ENCODE data around the gene SFXN4.
"Not testable (repeated sequence)": the region's sequence is repeated elsewhere in the genome, so short reads cannot be mapped to it uniquely, and the experiment has no call there.

Gene SFXN4

DNA sequence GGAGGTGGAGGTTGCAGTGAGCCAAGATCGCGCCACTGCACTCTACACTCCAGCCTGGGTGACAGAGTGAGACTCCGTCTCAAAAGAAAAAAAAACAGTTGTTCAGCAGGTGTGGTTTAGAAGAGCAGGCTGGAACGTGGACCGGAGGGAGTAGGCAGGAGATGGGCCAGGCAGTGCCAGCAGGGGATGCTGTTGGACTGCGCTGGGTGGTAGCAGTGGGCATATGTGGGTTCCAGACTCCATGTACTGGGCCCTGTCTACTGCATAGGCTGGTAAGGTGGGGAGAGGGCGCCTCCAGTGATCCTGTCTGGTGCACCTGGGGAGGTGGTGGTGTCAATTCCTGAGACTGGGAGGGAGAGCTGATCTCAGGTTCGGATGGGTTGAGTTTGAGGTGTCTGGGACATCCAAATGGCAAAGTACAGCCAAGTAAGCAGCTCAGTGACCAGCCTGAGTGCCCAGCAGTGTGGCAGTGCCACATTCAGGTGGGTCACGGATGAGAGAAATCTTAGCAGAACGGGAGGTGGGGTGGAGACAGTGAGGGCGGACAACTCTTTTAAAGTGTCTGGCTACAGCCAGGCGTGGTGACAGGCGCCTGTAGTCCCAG lies 25.9 kb downstream of the SFXN4 start:
- peak; percentile 81 for DNase-seq

- DNase-seq: peak; percentile 74
Observed at GRCh38 chr10:119138346-119139306, 26.9 kb downstream of the SFXN4 start.

DNA sequence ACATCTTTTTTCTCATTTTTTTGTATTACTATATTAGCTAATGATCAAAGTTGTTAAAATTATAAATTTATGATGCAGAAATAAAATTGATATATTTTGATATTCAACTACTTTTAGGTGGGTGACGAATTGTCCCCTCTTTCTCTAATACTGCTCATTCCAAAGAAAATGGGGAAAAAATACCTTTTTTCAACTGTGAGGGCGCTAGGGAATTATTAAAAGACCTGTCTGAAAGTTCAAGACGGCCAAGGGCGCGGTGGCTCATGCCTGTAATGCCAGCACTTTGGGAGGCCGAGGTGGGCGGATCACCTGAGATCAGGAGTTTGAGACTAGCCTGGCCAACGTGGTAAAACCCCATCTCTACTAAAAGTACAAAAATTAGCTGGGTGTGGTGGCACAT lies 27.6 kb downstream of the SFXN4 start:
- peak; percentile 35 for DNase-seq

- no peak for DNase-seq
Observed at GRCh38 chr10:119136084-119136483, 29.4 kb downstream of the SFXN4 start.

GRCh38 chr10:119135513-119135881 lies 30.0 kb downstream of the SFXN4 start:
- peak; percentile 88 for DNase-seq

DNA sequence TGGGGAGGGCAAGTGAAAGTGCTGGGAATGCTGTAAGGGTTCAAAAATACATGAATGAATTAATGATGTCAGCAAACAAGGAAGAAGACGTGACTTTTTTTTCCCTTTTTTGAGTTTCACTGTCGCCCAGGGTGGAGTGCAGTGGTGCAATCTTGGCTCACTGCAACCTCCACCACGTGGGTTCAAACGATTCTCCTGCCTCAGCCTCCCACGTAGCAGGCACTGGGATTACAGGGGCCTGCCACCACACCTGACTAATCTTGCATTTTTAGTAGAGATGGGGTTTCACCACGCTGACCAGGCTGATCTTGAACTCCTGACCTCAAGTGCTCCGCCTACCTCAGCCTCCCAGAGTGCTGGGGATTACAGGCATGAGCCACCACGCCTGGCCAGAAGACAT lies 31.6 kb downstream of the SFXN4 start:
- DNase-seq: peak; percentile 27

DNA sequence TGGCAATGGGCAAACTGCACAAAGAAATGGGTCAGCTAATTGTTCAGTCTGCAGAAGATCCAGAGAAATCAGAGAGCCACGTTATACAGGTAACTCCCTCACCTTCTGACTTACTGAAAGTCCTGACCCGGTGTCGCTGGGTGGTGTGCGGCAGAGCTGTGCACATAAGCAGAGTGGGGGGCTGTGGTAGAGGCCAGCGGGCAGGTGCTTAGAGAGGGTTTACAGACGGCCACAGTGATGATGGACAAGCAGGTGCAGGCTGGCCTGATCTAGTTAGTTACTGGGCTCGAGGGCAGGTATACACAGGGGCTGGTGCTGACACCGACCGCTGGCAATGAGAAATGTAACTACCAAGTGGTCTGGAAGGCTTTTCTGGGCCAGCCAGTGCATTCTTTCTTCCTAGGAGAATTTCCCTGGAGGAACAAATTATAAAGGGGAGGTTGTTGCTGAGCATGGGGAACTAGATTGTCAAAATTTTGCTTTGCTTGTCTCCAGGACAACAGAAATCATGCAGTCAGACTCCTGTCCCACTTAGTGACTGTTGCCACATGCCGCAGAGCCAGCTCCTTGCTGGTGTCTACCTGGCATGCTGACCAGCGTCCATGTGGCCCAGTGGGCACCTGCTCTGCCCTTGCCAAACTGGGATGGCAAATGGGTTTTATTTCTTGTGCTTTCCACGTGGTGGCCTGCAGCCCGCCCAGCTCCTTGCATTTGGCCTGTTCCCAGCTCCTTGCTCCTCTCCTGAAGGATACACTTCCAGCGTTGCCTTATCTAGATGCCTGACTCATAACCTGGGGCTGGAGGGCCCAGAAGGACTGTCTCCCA lies 32.8 kb downstream of the SFXN4 start:
- no peak for DNase-seq

DNA sequence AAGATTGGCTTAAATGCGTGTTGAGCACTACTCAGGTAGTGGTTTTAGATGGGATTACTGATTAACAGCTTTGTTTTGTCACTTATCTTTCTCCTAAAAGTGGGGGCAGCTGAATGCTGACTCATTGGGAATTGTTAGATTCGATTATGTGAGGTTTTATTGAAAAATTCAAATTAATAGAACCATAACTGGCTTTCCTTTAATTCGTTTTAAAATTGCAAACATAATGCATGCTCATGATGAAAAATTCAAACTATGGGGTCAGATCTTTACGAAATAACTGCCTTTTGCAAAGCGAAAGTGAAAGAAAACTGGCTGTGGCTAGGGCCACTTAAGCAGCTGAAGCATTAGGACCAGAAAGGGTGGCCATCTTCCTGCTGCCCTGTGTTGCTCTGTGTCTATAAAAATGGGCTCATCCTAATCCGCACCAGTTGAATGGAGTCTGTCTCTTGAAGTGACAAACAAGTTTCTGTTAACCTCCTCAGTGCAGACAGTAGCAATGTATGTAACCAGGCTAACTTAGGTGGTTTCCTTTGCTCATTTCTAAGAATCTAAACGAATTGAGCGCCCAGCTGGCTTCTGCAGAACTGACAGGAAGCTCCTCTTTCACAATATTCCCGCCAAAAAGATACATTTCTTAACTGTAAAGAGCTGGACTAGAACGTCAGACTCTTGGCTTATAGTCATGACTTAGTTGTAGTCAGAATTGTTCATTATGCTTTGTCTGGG lies 33.8 kb downstream of the SFXN4 start:
- peak; percentile 94 for DNase-seq

GRCh38 chr10:119129721-119130120 lies 35.8 kb downstream of the SFXN4 start:
- DNase-seq: no peak

DNA sequence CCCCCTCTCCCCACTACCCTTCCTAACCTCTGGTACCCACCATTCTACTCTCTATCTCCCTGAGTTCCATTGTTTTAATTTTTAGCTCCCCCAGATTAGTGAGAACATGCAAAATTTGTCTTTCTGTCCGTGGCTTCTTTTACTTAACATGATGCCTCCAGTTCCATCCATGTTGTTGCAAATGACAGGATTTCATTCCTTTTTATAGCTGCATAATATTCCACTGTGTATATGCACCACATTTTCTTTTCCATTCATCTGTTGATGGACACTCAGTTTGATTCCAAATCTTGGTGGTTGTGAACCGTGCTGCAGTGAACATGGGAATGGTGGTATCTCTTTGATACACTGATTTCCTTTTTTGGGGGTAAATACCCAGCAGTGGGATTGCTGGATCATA lies 39.6 kb downstream of the SFXN4 start:
- DNase-seq: no peak

DNA sequence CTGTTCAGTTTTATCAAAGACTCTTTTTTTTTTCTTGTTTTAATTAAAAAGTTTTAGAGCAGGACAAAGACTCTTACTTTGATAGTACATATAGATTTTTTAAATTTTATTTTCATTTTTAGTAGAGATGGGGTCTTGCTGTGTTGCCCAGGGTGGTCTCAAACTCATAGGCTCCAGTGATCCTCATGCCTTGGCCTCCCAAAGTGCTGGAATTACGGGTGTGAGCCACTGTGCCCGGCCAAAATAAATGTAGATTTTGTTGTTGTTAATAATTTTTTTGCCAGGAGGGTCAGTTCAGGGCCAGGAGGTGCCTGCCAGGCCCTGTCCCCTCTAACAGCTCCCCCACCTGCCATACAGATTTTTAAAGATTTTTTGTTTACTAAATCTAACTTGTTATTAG lies 44.6 kb downstream of the SFXN4 start:
- DNase-seq: no peak

DNA sequence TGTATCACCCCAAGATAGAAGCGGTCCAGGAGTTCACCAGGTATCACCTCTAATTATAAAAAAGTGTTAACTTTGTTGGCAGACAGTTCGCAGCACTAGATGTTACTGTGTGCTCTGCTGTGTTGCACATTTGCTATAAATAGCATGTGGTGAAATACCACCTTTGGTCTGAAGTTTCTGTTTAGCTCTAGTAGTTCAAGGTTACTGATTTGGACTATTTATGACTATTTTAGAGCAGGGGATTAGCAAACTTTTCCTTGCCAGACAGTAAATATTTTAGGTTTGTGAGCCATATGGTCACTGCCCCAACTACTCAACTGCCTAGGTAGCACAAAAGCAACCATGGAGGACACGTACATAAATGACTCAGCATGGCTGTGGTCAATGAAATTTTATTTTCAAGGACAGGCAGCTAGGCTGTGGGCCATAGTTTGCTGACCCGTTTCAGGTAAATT lies 45.1 kb downstream of the SFXN4 start:
- no peak for DNase-seq

- DNase-seq: no peak
Observed at GRCh38 chr10:119119400-119119799, 46.1 kb downstream of the SFXN4 start.

GRCh38 chr10:119118231-119118630 lies 47.3 kb downstream of the SFXN4 start:
- no peak for DNase-seq

DNA sequence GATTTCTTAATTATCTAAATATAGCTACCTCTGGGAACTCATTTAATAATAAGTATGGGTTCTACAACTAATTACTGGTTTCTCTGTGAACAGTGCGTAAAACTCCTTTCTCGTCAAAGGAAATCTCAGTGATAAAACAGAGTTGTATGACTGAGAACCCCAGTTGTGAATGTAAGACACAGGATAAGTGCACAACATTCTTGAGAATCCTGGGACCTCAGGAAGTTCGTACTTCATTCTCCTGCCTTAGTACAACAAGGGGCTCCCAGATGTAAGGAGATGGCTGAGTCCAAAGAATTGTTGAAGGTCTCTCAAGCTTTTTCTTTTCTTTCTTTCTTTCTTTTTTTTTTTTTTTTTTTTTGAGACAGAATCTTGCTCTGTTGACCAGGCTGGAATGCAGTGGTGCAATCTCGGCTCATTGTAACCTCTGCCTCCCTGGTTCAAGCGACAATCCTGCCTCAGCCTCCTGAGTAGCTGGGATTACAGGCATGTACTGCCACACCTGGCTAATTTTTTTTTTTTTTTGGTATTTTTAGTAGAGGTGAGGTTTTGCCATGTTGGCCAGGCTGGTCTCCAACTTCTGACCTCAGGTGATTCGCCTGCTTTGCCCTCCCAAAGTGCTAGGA lies 49.1 kb downstream of the SFXN4 start:
- no peak for DNase-seq

DNA sequence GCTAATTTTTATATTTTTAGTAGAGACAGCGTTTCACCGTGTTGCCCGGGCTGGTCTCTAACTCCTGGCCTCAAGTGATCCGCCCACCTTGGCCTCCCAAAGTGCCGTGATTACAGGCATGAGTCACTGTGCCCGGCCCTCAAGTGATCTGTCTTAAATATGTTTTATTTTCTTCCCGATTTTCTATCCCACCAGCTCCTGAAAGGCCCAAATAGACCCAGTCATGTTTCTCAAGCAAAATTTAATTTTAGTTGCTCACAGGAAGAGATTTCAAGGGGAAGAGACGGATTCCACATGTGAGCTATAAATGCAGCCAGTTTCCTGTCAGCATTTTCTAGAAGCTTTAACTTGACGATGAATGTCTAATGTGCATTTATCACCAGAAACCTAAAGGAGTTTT lies 49.6 kb downstream of the SFXN4 start:
- DNase-seq: no peak

DNA sequence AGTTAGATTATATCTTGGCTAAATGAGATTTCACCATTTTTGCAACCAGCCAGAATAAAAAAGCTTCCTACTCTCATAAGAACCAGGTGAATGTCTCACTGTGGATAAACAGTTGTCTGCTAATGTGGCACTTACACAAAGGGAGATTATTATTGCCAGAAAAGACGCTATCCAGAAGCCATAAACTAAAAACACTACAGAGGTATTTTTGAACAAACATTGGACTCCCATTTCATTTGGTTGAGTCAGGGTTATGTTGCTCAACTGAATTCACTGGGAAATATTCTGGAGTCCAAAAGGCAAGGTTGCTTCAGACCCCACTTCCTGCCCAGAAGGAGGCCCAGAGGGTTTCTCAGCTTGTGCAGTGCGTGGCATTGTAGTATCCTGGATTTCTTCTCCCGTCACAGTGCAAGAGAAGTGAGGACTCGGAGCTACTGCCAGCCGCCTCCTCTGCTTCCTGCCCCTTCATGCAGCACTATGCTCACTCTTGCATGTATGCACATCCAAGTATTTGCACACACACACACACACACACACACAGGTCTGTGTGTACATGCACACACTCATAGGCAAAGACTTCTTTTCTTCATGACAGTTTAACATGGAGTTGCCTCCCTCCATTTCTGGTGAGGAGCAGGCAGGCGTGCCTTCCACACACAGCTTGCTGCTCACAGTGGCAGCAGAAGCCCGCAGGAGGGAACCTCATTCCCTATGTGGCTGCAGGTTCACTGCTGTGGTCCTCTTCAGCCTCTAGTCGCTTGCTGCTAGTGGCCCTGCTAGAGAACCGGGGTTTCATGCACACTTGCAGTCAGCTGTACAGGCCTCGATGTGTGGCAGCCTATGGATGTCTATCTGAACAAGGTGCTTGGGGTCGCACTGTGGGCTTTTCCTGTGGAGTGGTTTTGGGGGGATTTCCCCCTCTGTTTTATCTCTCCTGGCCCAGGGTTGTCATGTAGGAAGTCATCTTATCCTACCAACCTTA lies 51.5 kb downstream of the SFXN4 start:
- DNase-seq: peak; percentile 90

GRCh38 chr10:119112056-119112455 lies 53.5 kb downstream of the SFXN4 start:
- DNase-seq: no peak

DNA sequence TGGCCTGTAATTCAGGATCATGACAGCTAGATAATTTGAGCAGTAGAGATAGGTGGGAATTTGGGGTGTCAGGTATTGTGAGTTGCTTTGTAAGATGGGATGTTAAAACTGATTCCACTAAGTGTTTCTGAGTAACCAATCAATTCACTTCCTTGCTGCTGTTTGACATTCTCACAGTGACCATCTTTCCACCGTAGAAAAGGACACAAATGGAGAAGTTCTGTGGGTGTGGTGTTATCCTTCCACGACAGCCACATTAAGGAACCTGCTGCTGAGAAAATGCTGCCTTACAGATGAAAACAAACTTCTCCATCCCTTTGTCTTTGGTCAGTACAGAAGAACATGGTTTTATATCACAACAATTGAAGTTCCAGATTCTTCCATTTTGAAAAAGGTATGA lies 57.7 kb downstream of the SFXN4 start:
- peak; percentile 50 for DNase-seq

- DNase-seq: peak; percentile 74
Observed at GRCh38 chr10:119107106-119107505, 58.4 kb downstream of the SFXN4 start.

DNA sequence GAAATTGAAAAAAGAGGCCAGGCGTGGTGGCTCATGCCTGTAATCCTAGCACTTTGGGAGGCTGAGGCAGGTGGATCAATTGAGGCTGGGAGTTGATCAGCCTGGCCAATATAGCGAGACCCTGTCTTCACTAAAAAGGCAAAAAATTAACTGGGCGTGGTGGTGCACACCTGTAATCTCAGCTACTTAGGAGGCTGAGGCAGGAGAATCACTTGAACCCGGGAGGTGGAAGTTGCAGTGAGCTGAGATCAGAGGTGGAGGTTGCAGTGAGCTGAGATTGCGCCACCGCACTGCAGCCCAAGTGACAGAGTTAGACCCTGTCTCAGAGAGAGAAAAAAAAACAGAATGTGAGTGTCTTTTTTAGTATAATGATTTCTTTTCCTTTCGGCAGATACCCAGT lies 59.6 kb downstream of the SFXN4 start:
- not testable (repeated sequence) for DNase-seq

Measured in hematopoietic multipotent progenitor cell treated with erythropoietin and hydrocortisone succinate and interleukin-3 and kit ligand, for 4 days (in vitro differentiated cells).